Ishikawa (cell line): ENCODE data around the gene TP53AIP1.

Experiments
- CEBPB ChIP-seq: IDR thresholded peaks from 2 replicates; pipeline ENCODE4 v1.6.1; 2012
- CREB1 ChIP-seq: IDR thresholded peaks from 2 replicates; pipeline ENCODE4 v1.6.1; 2012; ENCODE audit warnings: low read depth
- EGR1 ChIP-seq: IDR thresholded peaks from 2 replicates; pipeline ENCODE4 v1.6.1; 2012
- EP300 ChIP-seq: IDR thresholded peaks from 2 replicates; pipeline ENCODE4 v1.6.1; 2012; ENCODE audit warnings: borderline replicate concordance
- FOXM1 ChIP-seq: IDR thresholded peaks from 2 replicates; pipeline ENCODE4 v1.6.1; 2012; ENCODE audit warnings: low read depth, borderline replicate concordance
- MAX ChIP-seq: IDR thresholded peaks from 2 replicates; pipeline ENCODE4 v1.6.1; 2012
- NFIC ChIP-seq: IDR thresholded peaks from 2 replicates; pipeline ENCODE4 v1.6.1; 2012
- RAD21 ChIP-seq: IDR thresholded peaks from 2 replicates; pipeline ENCODE4 v1.6.1; 2012; ENCODE audit warnings: low read depth
- REST ChIP-seq: IDR thresholded peaks from 2 replicates; pipeline ENCODE4 v1.6.1; 2012; ENCODE audit warnings: low read depth, mild to moderate bottlenecking
- TAF1 ChIP-seq: IDR thresholded peaks from 2 replicates; pipeline ENCODE4 v1.6.1; 2012; ENCODE audit warnings: low read depth, mild to moderate bottlenecking
- TCF12 ChIP-seq: IDR thresholded peaks from 2 replicates; pipeline ENCODE4 v1.6.1; 2012; ENCODE audit warnings: low read depth
- TEAD4 ChIP-seq: IDR thresholded peaks from 2 replicates; pipeline ENCODE4 v1.6.1; 2012
- USF1 ChIP-seq: IDR thresholded peaks from 2 replicates; pipeline ENCODE4 v1.6.1; 2012
- YY1 ChIP-seq: IDR thresholded peaks from 2 replicates; pipeline ENCODE4 v1.6.1; 2012; ENCODE audit warnings: low read depth
- ZBTB7A ChIP-seq: IDR thresholded peaks from 2 replicates; pipeline ENCODE4 v1.6.1; 2012; ENCODE audit warnings: low read depth

The TP53AIP1 gene

GRCh38 chr11:128920666-128921065 lies 22.0 kb downstream of the TP53AIP1 start:
- TF ChIP-seq TEAD4 (no peak), REST (no peak), CREB1 (no peak)

- TF ChIP-seq EP300, result no peak
Measured at GRCh38 chr11:128919216-128919615, 23.5 kb downstream of the TP53AIP1 start.

DNA sequence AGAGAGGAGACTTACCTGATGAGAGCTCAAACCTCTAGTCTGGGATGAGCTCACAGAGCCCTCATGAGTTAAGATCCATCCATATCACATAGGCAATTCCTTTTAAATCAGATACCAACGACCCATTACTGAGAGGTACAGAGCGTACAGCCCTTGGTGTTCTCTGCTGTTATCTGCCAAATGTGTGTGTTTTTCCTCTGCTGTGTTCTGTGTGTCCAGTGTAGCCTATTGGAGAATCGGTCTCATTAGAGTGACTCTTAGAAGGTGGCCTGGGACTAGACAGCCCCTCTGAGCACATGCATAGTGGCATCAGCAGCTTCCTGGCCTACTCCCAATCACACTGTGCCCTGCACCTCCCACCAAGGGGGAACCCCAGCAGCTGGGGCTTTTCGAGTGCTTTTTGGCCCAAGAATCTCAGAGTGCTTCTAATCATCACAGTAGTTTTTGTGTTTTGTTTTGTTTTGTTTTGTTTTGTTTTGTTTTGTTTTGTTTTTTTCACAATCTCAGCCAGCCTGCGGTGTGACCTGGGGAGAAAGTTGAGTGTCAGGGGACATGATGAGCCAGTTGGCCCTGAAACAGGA lies 25.4 kb downstream of the TP53AIP1 start:
- no peak for TF ChIP-seq MAX
- TF ChIP-seq USF1, result no peak
- no peak for TF ChIP-seq FOXM1
- no peak for TF ChIP-seq CREB1
- no peak for TF ChIP-seq CEBPB
- no peak for TF ChIP-seq TCF12
- no peak for TF ChIP-seq EGR1
- no peak for TF ChIP-seq NFIC
- no peak for TF ChIP-seq EP300
- no peak for TF ChIP-seq YY1
- TF ChIP-seq RAD21, result no peak
- no peak for TF ChIP-seq TEAD4
- TF ChIP-seq ZBTB7A, result no peak
- TF ChIP-seq TAF1, result no peak
- no peak for TF ChIP-seq REST

DNA sequence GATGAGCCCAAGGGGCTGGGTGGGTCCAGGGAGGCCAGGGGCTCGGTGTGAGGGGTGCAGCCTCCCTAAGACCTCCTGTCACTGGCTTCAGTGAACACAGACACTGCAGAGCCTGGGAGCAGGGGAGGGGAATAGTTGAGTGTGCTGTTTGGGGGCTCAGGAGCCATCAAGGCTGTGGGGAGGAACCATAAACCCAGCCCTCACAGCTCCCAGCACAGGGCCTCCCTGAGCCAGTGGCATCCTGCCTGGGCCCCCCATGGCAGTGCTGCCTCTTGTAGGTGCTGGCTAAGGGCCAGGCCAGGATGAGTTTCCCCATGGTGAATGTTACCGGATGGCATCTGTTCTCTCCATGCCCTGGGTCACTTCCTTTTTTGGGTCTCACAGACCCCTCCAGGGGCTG lies 26.0 kb downstream of the TP53AIP1 start:
- TF ChIP-seq ZBTB7A (no peak), TEAD4 (no peak)

DNA sequence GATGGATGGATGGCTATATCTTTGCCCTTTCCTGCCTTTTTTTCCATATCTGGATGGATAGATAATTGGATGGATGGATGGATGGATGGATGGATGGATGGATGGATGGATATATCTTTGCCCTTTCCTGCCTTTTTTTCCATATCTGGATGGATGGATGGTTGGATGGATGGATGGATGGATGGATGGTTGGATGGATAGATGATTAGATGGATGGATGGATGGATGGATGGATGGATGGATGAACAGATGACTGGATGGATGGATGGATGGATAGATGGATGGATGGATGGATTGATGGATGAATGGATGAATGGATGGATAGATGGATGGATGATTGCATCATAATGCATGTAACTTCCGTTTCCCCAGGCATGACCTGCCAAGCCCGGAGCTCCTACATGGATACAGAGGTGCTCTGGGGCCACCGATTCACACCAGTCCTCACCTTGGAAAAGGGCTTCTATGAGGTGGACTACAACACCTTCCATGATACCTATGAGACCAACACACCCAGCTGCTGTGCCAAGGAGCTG lies 26.6 kb downstream of the TP53AIP1 start:
- TF ChIP-seq USF1, result no peak
- no peak for TF ChIP-seq EGR1
- no peak for TF ChIP-seq NFIC
- no peak for TF ChIP-seq FOXM1
- TF ChIP-seq TCF12, result no peak
- no peak for TF ChIP-seq EP300
- no peak for TF ChIP-seq CREB1
- TF ChIP-seq YY1, result no peak
- TF ChIP-seq TAF1, result no peak
- TF ChIP-seq RAD21, result no peak
- TF ChIP-seq ZBTB7A, result no peak
- TF ChIP-seq MAX, result no peak
- no peak for TF ChIP-seq TEAD4
- TF ChIP-seq REST, result no peak
- no peak for TF ChIP-seq CEBPB
